Measurements from ENCODE around the gene MOB3A. TPM values are rescaled to one million over a fixed set of nuclear protein-coding genes. Genes with fewer than 3 reads are reported as not detected.
"Not testable (repeated sequence)": the region's sequence is repeated elsewhere in the genome, so short reads cannot be mapped to it uniquely, and the experiment has no call there.

The MOB3A gene
- total and polyA plus RNA-seq, 2 donors (not counting 1 experiment from before 2014, with no cell fraction given): 17.2 to 34.8 TPM

DNA sequence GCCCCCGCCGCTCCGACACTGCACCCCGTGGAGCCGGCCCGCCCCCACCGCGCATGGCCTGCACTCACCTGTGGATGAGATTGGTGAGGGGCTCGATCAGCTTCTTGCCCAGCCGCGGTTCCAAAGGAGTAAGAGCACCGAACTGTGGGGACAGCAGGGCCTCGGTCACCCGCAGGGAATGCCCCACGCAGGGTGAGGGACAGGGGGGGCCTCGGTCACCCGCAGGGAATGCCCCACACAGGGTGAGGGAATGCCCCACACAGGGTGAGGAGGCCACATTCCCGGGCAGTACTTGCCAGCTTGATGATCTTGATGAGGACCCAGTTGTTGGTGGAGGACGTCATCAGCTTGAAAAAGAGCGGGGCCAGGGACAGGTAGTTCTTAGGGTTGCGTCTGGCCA lies 32.9 kb upstream of the MOB3A start:
- no peaks in the 10 kb centered on the region for H3K4me1 ChIP-seq (ENCODE audit: control insufficient read depth, extremely low read depth, insufficient read depth, low read length)
- H2AFZ ChIP-seq (ENCODE audit: low read length): no peak overlapping the region
- H3K9ac ChIP-seq (ENCODE audit: insufficient read depth, low read length): no peak overlapping the region
- DNase-seq (ENCODE audit: low read depth in 2 of 2): no peak
- no peak for TF ChIP-seq CTCF (conservative IDR thresholded peaks at IDR 0.05 in 1 of 2, IDR thresholded peaks at IDR 0.05 in 1 of 2; ENCODE audit: low read depth in 1 of 2, low read length in 2 of 2)
- TF ChIP-seq EZH2 (IDR thresholded peaks at IDR 0.05; ENCODE audit: low read length, missing control alignments): no peak
- H3K9me3 ChIP-seq (ENCODE audit: control insufficient read depth, insufficient read depth, low read depth, low read length): no peaks in the 10 kb centered on the region
- H3K27me3 ChIP-seq (ENCODE audit: control insufficient read depth, insufficient read depth, low read length): no peaks in the 10 kb centered on the region
- no peak overlapping the region for H3K4me2 ChIP-seq (ENCODE audit: extremely low read depth, insufficient read depth, low read length)
- no peaks in the 10 kb centered on the region for H4K20me1 ChIP-seq (ENCODE audit: control insufficient read depth, extremely low read depth, insufficient read depth, low read length)
- H3K79me2 ChIP-seq (ENCODE audit: control insufficient read depth, insufficient read depth, low read length): peaks cover 21% of the 10 kb centered on the region
- H3K4me3 ChIP-seq (replicated peaks in 1 of 4; ENCODE audit: control extremely low read depth in 1 of 4, insufficient read depth in 1 of 4, low read depth in 3 of 4, low read length in 4 of 4): no peak overlapping the region
- H3K36me3 ChIP-seq (ENCODE audit: control insufficient read depth, insufficient read depth, low read length): peaks cover 36% of the 10 kb centered on the region
- no peak overlapping the region for H3K27ac ChIP-seq (ENCODE audit: insufficient read depth, low read length)

GRCh38 chr19:2128252-2128651 lies 32.1 kb upstream of the MOB3A start:
- H3K4me3 ChIP-seq (replicated peaks in 1 of 4; ENCODE audit: control extremely low read depth in 1 of 4, insufficient read depth in 1 of 4, low read depth in 3 of 4, low read length in 4 of 4); DNase-seq (ENCODE audit: low read depth in 2 of 2); H3K9me3 ChIP-seq (ENCODE audit: control insufficient read depth, insufficient read depth, low read depth, low read length); H3K27ac ChIP-seq (ENCODE audit: insufficient read depth, low read length); H3K27me3 ChIP-seq (ENCODE audit: control insufficient read depth, insufficient read depth, low read length); H4K20me1 ChIP-seq (ENCODE audit: control insufficient read depth, extremely low read depth, insufficient read depth, low read length); H3K9ac ChIP-seq (ENCODE audit: insufficient read depth, low read length); H3K4me1 ChIP-seq (ENCODE audit: control insufficient read depth, extremely low read depth, insufficient read depth, low read length); H2AFZ ChIP-seq (ENCODE audit: low read length); H3K4me2 ChIP-seq (ENCODE audit: extremely low read depth, insufficient read depth, low read length): not testable (repeated sequence)
- Histone ChIP-seq H3K36me3 (ENCODE audit: control insufficient read depth, insufficient read depth, low read length) (peaks cover 42% of the 10 kb centered on the region), H3K79me2 (ENCODE audit: control insufficient read depth, insufficient read depth, low read length) (peaks cover 21% of the 10 kb centered on the region)

DNA sequence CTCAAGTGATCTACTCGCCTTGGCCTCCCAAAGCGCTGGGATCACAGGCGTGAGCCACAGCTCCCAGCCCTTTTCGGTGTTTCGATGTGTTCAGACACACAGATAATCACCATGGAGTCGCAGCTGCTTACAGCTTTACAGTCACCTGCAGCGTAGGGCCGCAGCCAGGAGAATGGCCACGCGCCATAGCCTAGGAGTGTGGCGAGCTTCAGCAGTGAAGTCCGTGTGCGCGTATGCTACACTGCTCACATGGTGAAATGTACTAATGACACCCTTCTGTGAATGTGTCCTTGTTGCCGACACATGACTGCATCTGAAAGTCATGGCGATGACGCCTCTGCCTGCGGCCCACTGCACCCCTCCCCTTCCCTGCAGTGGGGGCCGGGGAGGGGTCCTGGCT lies 31.6 kb upstream of the MOB3A start:
- Histone ChIP-seq H4K20me1 (ENCODE audit: control insufficient read depth, extremely low read depth, insufficient read depth, low read length) (no peaks in the 10 kb centered on the region), H3K27ac (ENCODE audit: insufficient read depth, low read length) (no peak overlapping the region), H3K4me1 (ENCODE audit: control insufficient read depth, extremely low read depth, insufficient read depth, low read length) (no peaks in the 10 kb centered on the region), H2AFZ (ENCODE audit: low read length) (no peak overlapping the region), H3K4me3 (replicated peaks in 1 of 4; ENCODE audit: control extremely low read depth in 1 of 4, insufficient read depth in 1 of 4, low read depth in 3 of 4, low read length in 4 of 4) (no peak overlapping the region), H3K9me3 (ENCODE audit: control insufficient read depth, insufficient read depth, low read depth, low read length) (no peaks in the 10 kb centered on the region), H3K9ac (ENCODE audit: insufficient read depth, low read length) (no peak overlapping the region), H3K27me3 (ENCODE audit: control insufficient read depth, insufficient read depth, low read length) (no peaks in the 10 kb centered on the region), H3K36me3 (ENCODE audit: control insufficient read depth, insufficient read depth, low read length) (peaks cover 42% of the 10 kb centered on the region), H3K4me2 (ENCODE audit: extremely low read depth, insufficient read depth, low read length) (no peak overlapping the region), H3K79me2 (ENCODE audit: control insufficient read depth, insufficient read depth, low read length) (peaks cover 21% of the 10 kb centered on the region)
- TF ChIP-seq CTCF (conservative IDR thresholded peaks at IDR 0.05 in 1 of 2, IDR thresholded peaks at IDR 0.05 in 1 of 2; ENCODE audit: low read depth in 1 of 2, low read length in 2 of 2) (no peak), EZH2 (IDR thresholded peaks at IDR 0.05; ENCODE audit: low read length, missing control alignments) (no peak)
- no peak for DNase-seq (ENCODE audit: low read depth in 2 of 2)
